GM13977 (cell line): ENCODE data around the gene NHERF2.
A peak's percentile ranks its signal among the peaks of the same experiment; 100 is the strongest.

ENCODE experiments used
- DNase-seq: peaks from one replicate; pipeline ENCODE4 v3.0.0; 2012; ENCODE audit warnings: low spot score
- in situ Hi-C: fragments of 300-500 bp; cut with MboI; formaldehyde crosslinking; loops from one replicate; pipeline ENCODE4 v1.12.0; 2022; ENCODE audit warnings: low sequenced_read_pairs, low pct_unique_long_range_greater_than_20kb, mixed read lengths, inconsistent platforms; ENCODE audit not compliant: unreplicated experiment
- TF ChIP-seq, protein P1 (sequence below): IDR thresholded peaks from 2 replicates; pipeline ENCODE4 v1.5.1; 2012; ENCODE audit warnings: mild to moderate bottlenecking, control low read depth; ENCODE audit not compliant: insufficient read depth; ENCODE audit errors: extremely low read depth, missing control alignments

The NHERF2 gene

DNA sequence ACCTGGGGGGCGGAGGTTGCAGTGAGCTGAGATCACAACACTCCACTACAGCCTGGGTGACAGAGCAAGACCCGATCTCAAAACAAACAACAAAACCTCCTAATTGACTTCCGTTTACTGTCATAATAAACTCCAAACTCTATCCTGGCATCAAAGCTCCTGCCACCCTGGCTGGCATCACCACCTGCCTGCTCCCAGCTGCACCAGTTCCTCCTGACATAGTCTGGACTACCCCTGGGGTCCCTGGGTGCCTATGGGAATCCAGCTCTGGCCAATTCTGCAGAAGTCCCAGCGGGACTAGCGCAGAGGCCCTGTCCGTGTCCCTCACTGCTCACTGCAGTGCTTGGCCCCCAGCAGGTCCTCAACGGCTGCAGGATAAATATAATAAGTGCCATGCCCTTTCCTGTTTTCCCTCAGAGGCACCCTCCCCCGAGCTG is 20.2 kb downstream of the NHERF2 start:
- in situ Hi-C loops: no loop called here
- TF ChIP-seq, protein P1, sequence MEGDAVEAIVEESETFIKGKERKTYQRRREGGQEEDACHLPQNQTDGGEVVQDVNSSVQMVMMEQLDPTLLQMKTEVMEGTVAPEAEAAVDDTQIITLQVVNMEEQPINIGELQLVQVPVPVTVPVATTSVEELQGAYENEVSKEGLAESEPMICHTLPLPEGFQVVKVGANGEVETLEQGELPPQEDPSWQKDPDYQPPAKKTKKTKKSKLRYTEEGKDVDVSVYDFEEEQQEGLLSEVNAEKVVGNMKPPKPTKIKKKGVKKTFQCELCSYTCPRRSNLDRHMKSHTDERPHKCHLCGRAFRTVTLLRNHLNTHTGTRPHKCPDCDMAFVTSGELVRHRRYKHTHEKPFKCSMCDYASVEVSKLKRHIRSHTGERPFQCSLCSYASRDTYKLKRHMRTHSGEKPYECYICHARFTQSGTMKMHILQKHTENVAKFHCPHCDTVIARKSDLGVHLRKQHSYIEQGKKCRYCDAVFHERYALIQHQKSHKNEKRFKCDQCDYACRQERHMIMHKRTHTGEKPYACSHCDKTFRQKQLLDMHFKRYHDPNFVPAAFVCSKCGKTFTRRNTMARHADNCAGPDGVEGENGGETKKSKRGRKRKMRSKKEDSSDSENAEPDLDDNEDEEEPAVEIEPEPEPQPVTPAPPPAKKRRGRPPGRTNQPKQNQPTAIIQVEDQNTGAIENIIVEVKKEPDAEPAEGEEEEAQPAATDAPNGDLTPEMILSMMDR: no peak
- DNase-seq: no peak

DNA sequence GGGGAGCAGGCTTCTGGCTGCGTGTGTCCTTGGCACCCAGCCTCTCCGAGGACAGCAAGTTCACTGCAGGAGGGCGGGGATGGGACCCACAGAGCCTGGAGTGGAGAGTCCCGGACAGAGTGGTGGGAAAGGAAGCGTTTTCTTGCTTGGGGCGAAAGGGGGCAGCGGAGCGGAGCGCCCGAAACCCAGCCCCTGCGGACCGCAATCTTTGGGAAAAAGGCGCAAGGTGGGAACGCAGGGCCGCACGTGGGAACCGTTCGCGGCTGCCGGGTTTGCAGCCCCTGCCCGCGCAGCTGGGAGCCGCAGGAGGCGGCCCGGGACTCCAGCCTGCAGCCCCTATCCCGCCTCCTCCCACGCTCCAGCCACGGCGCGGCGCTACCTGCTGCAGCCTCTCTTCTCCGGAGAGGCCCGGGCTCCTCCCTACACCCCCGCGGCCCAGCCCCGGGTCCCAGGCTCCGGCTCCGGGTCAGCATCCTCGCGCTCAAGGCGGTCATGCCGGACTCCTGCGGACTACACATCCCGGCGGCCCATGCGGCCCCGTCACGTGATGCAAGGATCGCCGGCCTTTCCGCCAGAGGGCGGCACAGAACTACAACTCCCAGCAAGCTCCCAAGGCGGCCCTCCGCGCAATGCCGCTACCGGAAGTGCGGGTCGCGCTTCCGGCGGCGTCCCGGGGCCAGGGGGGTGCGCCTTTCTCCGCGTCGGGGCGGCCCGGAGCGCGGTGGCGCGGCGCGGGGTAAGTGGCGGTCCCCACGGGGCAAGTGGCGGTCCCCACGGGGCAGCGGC is 20.8 kb downstream of the NHERF2 start, which contains the start of the genes NTHL1 and TSC2:
Gene NTHL1, minus strand, starts transcription at position 505 of the 786 bp plus-strand sequence. Its CDS starts 11 bp downstream, at position 494.
Gene TSC2, plus strand, starts transcription at position 656 of the 786 bp plus-strand sequence. CDS start 631 bp downstream, outside the sequence.
- TF ChIP-seq, protein P1: peak; percentile 1
- in situ Hi-C loops: no loop called here
- DNase-seq: peak; percentile 100

DNA sequence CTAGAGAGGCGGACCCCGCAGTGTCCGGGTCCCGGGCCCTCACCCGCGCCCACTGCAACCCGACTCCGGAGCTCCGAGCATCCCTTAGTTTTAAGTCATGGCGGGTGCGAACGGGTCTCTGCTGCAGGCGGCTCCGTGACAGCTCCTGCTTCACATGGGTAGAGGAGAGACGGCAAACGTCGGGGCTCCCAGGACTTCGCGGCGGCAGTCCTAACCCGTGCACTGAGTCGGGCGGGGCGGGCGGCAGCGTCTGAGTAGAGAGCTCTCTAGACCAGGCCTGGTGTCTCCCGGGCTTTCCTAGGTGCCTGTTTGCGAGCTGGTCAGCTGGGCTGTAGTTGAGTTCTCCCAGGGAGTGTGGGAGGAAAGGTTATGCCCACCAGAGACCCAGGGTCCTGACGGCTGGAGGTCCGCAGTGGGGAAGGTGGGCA is 21.4 kb downstream of the NHERF2 start:
- in situ Hi-C loops: no loop called here
- TF ChIP-seq, protein P1: no peak
- no peak for DNase-seq

DNA sequence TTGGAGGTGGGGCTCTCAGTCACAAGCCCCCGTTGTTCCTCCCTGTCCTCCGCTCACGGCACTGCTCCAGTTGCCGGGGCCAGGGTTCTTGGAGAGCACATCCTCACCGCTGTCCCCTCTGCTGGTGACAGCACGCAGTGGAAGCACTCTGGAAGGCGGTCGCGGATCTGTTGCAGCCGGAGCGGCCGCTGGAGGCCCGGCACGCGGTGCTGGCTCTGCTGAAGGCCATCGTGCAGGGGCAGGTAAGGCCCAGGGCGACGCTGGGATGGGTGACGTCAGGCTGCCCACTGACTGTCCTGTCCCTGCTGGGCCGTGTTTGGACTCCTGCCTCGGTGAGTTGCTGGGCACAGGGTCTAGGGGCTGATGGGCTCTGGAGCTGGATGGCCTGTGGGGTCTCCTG is 26.5 kb downstream of the NHERF2 start:
- no peak for DNase-seq
- in situ Hi-C loops: no loop called here
- TF ChIP-seq, protein P1: no peak

DNA sequence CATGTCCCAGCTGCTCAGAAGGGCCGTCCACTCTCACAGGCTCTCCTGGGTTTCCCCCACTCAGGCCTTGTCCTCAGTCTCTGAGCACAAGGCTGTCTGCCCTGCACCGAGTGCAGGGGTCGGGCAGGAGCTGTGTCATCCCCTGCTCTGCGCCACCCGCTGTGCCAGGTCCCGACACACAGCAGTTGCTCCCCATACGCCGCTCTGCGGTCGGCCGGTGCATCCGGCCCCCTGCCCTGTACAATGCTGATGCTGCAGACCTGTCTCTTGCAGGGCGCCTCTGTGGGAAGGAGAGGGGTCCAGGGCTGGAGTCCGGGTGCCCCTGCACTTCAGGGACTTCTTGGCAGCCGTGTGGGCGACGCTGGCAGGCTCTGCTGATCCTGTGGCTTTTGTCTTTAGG is 27.2 kb downstream of the NHERF2 start:
- DNase-seq: no peak
- TF ChIP-seq, protein P1: no peak
- in situ Hi-C loops: no loop called here

DNA sequence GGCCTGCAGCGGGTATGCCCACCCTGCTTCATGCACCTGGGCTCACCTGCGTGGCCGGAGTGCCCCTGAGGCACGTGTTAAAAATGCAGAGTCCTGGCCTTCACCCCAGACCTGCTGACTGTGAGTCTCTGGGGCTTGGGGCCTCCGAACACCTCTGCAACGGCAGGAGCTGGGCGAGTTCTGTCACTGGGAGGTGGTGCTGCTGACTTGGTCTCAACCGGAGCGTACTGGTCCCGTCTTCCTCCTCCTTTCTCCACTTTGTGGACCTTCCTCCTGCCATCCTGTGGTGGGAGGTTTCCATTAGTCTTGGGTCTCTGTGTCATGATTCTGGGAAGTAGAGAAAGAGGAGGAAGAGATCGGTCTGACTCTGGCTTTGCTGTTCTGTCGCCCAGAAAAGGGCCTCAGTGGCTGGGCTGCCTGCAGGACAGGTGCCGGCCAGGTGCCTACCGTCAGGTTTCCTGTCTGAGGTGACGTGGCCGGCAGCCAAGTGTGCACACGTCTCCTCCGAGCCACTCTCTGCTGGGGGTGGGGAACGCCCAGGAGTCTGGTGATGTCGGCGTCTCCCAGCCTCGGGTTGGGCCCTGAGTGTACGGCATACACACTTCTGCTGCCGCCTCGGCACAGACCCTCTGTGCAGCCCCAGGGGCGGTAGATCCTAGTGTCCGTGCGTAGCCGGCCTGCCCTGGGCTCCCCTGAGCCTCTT is 28.0 kb downstream of the NHERF2 start:
- in situ Hi-C loops: no loop called here
- TF ChIP-seq, protein P1: no peak
- DNase-seq: no peak
